Measurements from ENCODE around the gene MARCHF3. TPM values are rescaled to one million over a fixed set of nuclear protein-coding genes. Genes with fewer than 3 reads are reported as not detected.

MARCHF3 gene
- total and polyA plus RNA-seq, 10 donors: 2.3 to 14.8 (median 10.9) TPM

DNA sequence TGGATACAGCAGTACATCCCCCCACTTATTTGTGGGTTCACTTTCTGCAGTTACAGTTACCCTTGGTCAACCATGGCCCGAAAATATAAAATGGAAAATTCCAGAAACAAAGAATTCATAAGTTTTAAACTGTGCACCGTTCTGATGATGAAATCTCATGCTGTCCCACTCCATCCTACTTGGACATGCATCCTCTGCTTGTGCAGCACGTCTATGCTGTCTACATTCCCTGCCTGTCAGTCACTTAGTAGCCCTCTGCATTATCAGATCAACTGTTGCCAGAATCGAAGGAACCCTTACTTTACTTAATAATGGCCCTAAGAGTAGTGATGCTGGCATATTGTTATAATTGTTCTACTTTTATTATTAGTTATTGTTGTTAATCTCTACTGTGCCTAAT is 14.6 kb downstream of the MARCHF3 start:
- no peak overlapping the region for H3K27ac ChIP-seq
- TF ChIP-seq POLR2AphosphoS5 (IDR thresholded peaks at IDR 0.05): no peak
- TF ChIP-seq, protein P1, sequence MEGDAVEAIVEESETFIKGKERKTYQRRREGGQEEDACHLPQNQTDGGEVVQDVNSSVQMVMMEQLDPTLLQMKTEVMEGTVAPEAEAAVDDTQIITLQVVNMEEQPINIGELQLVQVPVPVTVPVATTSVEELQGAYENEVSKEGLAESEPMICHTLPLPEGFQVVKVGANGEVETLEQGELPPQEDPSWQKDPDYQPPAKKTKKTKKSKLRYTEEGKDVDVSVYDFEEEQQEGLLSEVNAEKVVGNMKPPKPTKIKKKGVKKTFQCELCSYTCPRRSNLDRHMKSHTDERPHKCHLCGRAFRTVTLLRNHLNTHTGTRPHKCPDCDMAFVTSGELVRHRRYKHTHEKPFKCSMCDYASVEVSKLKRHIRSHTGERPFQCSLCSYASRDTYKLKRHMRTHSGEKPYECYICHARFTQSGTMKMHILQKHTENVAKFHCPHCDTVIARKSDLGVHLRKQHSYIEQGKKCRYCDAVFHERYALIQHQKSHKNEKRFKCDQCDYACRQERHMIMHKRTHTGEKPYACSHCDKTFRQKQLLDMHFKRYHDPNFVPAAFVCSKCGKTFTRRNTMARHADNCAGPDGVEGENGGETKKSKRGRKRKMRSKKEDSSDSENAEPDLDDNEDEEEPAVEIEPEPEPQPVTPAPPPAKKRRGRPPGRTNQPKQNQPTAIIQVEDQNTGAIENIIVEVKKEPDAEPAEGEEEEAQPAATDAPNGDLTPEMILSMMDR (IDR thresholded peaks at IDR 0.05 in 8 of 11, conservative IDR thresholded peaks at IDR 0.05 in 3 of 11): no peak
- peaks cover 5 to 53% (median 16%) of the 10 kb centered on the region in 6 donors for H3K4me1 ChIP-seq
- no peak for DNase-seq
- H3K27me3 ChIP-seq (replicated peaks in 1 of 7): no peaks in the 10 kb centered on the region
- H3K36me3 ChIP-seq: no peaks in the 10 kb centered on the region
- 77 to 83% (median 81%) methylated on average over 4 of the region's 4 CpGs for WGBS, 5 donors
- intact Hi-C loops (cut with DNase I; ENCODE audit: low total_unique reads): no loop called here
- no peak overlapping the region for H3K4me3 ChIP-seq
- peaks cover 0 to 5% (median 0%) of the 10 kb centered on the region in 8 donors for H3K9me3 ChIP-seq

DNA sequence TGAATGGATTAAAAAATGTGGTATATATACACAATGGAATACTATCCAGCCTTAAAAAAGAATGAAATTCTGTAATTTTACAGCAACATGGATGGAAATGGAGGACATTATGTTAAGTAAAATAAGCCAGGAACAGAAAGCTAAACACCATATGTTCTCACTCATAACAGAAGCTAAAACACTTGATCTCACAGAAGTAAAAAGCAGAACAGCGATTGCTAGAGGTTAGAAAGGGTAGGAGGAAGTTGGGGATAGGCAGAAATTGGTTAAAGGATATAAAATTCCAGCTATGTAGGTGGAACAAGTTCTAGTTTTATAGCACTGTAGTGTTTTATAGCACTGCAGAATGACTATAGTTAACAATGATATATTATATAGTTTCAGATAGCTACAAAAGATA is 15.8 kb downstream of the MARCHF3 start:
- DNase-seq: no peak
- no peaks in the 10 kb centered on the region for H3K36me3 ChIP-seq
- WGBS, 5 donors: 28 to 46% (median 31%) methylated on average over 1 of the region's 1 CpG
- H3K27me3 ChIP-seq (replicated peaks in 1 of 7): no peaks in the 10 kb centered on the region
- TF ChIP-seq POLR2A (IDR thresholded peaks at IDR 0.05) (no peak), POLR2AphosphoS5 (IDR thresholded peaks at IDR 0.05) (no peak)
- TF ChIP-seq, protein P1 (IDR thresholded peaks at IDR 0.05 in 8 of 11, conservative IDR thresholded peaks at IDR 0.05 in 3 of 11): no peak
- peaks cover 0 to 5% (median 0%) of the 10 kb centered on the region in 8 donors for H3K9me3 ChIP-seq
- intact Hi-C loops (cut with DNase I; ENCODE audit: low total_unique reads): no loop called here
- peaks cover 5 to 46% (median 16%) of the 10 kb centered on the region in 6 donors for H3K4me1 ChIP-seq
- H3K4me3 ChIP-seq: no peak overlapping the region
- no peak overlapping the region for H3K27ac ChIP-seq

DNA sequence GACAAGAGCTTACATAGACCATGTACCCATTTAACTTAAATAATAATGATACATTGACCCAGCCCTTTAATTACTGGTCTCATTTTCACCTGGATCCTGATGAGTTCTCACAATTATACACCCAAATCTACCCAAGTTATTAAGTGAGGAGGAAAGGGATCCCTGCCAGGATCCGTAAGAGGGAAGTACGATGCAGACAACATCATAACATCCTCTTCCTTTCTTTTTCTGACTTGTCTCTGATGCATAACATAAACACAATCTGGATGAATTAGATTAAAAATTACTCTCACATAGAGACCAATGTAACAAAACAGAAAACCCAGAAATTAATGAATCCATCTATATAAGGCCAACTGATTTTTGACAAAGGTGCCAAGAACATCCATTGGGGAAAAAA is 17.0 kb downstream of the MARCHF3 start:
- Histone ChIP-seq H3K4me1 (peaks cover 5 to 43% (median 16%) of the 10 kb centered on the region in 6 donors), H3K27me3 (replicated peaks in 1 of 7) (no peaks in the 10 kb centered on the region), H3K27ac (no peak overlapping the region), H3K4me3 (no peak overlapping the region), H3K36me3 (no peaks in the 10 kb centered on the region), H3K9me3 (peaks cover 0 to 5% (median 0%) of the 10 kb centered on the region in 8 donors)
- TF ChIP-seq POLR2AphosphoS5 (IDR thresholded peaks at IDR 0.05) (no peak), POLR2A (IDR thresholded peaks at IDR 0.05) (no peak)
- TF ChIP-seq, protein P1 (IDR thresholded peaks at IDR 0.05 in 8 of 11, conservative IDR thresholded peaks at IDR 0.05 in 3 of 11): no peak
- intact Hi-C loops (cut with DNase I; ENCODE audit: low total_unique reads): no loop called here
- WGBS, 5 donors: 17 to 40% (median 29%) methylated on average over 2 of the region's 2 CpGs
- no peak for DNase-seq

DNA sequence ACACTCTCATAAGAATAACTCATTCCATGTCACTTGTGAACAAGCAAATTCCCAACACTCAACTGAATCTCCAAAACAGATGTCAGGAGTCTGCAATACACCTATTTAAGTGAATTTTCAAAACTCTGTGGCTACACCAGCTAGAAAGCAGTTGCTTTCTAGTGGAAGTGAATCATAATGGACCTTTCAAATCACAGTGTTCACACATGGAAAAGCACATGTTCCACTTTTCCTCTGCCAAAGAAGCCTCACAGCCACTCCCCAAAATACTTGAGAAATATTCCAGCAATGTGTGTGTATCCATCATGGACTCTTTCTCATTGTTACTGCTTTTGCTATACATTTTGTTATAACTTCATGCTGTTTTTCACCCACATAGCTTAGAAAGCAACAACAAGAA is 17.4 kb downstream of the MARCHF3 start:
- no peak overlapping the region for H3K4me3 ChIP-seq
- TF ChIP-seq POLR2AphosphoS5 (IDR thresholded peaks at IDR 0.05) (no peak), POLR2A (IDR thresholded peaks at IDR 0.05) (no peak)
- TF ChIP-seq, protein P1 (IDR thresholded peaks at IDR 0.05 in 8 of 11, conservative IDR thresholded peaks at IDR 0.05 in 3 of 11): no peak
- no peaks in the 10 kb centered on the region for H3K36me3 ChIP-seq
- H3K4me1 ChIP-seq: peaks cover 5 to 43% (median 16%) of the 10 kb centered on the region in 6 donors
- intact Hi-C loops (cut with DNase I; ENCODE audit: low total_unique reads): no loop called here
- H3K9me3 ChIP-seq: peaks cover 0 to 5% (median 0%) of the 10 kb centered on the region in 8 donors
- DNase-seq: no peak
- H3K27ac ChIP-seq: no peak overlapping the region
- H3K27me3 ChIP-seq (replicated peaks in 1 of 7): no peaks in the 10 kb centered on the region

All from spleen (tissue), 11 donors.